NCI-H1436 (cell line): ENCODE data around the gene AMD1.
"Not testable (repeated sequence)": the region's sequence is repeated elsewhere in the genome, so short reads cannot be mapped to it uniquely, and the experiment has no call there.

Source experiments
- DNase-seq: peaks from one replicate; lab custom pipeline; 2025; lab: John Stamatoyannopoulos, UW

The AMD1 gene

DNA sequence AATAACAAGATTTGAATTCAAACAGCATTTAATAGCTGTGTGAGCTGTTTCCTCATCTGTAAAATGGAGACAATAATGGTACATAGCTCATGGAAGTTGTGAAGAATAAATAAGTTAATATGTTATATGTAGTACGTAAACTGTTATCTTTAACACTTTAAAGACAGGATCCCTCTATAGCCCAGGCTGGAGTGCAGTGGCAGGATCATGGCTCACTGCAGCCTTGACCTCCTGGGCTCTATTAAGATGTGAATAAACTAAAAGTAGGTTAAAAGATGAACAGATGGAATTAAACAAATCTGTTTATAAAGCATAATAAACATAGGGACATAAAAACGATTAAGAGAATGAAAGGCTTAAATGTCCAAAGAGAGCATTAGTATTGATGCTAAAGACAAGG, 3.0 kb downstream of the AMD1 start:
- DNase-seq: no peak

DNA sequence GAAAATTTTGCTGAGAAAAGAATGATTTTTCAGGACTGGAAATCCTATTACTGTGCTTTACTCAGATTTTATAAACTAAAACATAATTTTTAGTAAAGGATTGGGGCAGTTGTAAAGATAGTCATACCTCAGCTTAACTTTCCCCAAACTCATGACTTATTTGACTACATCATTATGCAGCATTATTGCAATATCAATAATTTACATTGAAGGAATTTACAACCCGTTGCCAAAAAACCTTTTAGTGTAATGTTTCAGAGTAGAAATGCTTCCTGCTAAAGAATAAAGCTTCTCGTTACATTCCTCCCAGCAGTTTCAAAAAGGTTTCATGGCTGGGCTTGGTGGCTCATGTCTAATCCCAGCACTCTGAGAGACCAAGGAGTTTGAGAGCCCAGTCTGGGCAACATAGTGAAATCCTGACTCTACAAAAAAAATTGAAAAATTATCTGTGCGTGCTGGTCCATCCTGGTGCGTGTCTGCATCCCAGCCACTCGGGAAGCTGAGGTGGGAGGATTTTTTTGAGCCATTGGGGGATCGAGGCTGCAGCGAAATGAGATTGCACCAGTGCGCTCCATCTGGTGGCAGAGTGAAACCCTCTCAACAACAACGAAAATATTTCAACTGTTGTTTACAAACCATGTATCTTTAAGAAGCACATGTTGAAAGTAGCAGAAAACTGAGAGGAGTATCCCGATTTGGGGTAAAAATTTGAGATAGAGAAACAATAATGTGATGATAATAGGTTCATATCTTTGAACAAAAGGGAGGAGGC, 4.4 kb downstream of the AMD1 start:
- DNase-seq: no peak

DNA sequence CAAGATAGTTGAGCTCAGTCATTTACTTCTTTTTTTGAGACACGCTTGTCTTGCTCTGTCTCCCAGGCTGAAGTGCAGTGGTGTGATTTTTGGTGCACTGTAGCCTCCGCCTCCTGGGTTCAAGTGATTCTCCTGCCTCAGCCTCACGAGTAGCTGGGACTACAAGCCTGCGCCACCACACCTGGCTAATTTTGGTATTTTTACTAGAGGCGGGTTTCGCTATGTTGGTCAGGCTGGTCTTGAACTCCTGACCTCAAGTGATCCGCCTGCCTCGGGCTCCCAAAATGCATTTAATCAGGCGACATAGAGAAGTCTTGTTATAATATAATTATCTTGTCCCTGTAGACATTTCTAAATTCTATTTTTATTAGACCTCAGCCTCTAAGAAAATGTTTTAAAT, 6.1 kb downstream of the AMD1 start:
- DNase-seq: no peak

DNA sequence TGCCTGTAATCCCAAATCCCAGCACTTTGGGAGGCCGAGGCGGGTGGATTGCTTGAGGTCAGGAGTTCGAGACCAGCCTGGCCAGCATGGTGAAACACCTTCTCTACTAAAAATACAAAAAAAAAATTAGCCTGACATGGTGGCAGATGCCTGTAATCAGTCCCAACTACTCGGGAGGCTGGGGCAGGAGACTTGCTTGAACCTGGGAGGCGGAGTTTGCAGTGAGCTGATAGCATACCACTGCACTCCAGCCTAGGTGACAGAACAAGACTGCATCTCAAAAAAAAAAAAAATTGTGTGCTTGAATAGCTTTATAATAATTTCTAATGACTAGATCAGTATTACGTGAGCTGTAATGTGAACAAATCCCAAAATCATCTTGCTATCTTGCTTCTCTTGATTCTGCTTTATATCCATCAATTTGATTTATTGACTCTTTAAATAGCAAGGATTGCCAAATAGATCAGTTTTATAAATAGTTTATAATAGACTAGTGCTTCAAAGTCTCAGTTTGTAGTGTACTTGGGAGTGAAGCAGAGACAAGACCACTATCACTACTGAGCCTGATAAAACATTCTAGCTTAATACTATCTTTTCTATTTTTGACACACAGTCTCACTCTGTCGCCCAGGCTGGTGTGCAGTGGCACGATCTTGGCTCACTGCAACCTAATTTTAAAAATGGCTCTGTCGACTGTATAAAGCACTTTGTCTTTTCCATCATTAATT, 7.1 kb downstream of the AMD1 start:
- no peak for DNase-seq

DNA sequence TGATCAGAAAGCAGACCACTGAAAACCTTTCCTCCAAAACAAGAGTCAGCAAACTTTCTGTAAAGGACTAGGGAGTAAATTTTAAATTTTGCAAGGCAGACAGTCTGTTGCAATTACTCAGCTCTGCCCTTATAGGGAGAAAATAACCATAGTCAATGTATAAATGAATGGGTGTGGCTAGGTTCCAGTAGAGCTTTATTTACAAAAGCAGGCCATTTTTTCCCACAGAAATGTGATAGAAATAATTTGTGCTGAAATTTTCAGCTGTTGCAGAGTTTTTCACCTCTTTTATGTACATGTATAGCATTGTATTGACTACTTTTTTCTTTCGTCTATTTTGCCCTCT, 7.7 kb downstream of the AMD1 start:
- no peak for DNase-seq

DNA sequence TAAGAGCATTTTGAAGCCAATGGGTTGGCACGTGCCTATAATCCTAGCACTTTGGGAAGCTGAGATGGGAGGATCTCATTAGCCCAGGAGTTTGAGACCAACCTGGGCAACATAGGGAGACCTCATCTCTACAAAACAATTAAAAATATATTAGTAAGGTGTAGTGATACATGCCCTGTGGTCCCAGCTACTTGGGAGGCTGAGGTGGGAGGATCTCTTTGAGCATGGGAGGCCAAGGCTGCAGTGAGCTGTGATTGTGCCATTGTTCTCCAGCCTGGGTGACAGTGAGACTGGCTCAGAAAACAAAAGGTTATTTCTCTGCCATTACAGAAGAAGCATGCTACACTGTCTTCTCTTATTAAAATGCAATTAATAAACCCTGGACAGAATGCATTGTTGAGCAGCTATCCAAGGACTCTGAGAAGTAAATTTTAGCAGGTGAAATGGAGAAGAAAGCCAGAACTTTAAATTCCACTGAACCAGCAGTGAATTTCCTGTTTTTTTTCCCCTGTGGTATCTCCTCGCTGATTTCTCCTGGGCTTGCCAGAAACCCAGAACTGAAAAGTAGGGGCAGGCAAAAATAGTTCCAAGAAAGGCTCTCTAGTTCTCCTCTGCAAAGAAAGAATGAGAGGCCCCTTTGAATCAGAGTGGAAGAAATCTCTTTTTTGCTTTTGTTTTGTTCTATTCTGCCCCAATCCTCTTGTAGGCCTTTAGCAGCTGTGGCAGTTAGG, 8.4 kb downstream of the AMD1 start:
- DNase-seq: no peak

DNA sequence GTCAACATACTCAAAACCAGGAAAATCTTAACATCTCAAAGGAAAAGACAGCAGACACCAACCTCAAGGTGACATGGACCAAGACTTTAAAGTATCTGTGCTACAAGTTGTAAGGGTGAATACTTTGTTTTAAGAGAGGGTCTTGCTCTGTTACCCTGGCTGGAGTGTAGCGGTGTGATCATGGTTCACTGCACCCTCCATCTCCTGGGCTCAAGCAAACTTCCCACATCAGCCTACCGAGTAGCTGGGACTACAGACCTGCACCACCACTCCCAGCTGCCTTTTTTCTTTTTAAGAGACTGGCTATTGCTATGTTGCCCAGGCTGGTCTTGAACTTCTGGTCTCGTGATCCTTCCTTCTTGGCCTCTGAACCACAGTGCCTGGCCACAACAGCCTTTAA, 9.7 kb downstream of the AMD1 start:
- no peak for DNase-seq

DNA sequence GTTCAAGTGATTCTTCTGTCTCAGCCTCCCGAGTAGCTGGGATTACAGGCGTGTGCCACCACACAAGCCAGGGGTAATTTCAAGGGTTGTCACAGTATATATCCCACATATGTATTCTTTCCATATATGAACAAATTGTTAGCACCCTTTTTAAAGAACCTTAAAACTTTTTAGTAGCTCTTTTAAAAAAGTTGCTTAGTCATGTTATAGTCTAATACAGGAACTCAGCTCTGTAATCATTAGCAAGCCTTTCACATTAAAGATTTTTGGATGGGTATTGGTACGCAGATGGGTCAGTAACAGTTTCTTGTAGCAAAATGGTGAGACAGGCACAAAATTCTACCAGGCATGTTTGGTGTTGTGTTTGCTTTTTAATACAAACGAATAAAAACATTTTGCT, 10.9 kb downstream of the AMD1 start:
- no peak for DNase-seq

DNA sequence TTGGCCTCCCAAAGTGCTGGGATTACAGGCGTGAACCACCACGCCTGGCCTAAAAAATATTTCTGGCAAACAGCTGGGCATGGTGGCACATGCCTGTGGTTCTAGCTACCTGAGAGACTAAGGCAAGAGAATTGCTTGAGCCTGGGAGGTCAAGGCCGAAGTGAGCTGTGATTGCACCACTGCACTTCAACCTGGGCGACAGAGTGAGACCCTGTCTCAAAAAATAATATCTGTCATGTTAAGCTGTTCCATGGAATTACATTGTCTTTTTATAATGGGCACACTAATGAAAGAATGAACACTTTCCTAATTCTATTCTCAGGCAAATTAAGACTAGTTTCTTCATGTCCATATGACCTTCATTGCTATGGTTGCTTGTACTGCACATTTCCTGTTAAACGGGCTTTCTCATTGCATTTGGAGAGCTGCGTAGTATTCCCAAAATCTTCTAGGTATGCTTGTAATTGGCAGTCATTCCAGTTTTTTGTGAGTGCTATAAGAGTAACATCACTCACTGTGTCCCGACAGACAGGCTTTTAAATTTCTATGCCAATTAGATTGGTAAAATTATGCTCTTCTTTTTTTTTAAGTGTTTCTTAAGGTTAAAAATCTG, 12.1 kb downstream of the AMD1 start:
- no peak for DNase-seq

DNA sequence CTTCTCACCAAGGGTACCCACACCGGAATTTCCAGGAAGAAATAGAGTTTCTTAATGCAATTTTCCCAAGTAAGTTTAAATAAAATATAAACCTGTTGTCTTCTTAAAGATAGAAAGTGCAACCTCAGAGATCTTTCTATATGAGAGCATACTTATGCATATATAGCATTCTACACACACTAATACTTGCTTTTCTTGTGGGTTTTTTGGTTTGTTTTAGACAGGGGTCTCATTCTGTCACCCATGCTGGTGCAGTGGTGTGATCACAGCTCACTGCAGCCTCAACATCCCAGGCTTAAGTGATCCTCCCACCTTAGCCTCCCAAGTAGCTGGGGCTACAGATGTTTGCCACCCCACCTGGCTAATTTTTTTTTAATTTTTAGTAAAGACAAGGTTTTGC, 15.7 kb downstream of the AMD1 start:
- DNase-seq: no peak

DNA sequence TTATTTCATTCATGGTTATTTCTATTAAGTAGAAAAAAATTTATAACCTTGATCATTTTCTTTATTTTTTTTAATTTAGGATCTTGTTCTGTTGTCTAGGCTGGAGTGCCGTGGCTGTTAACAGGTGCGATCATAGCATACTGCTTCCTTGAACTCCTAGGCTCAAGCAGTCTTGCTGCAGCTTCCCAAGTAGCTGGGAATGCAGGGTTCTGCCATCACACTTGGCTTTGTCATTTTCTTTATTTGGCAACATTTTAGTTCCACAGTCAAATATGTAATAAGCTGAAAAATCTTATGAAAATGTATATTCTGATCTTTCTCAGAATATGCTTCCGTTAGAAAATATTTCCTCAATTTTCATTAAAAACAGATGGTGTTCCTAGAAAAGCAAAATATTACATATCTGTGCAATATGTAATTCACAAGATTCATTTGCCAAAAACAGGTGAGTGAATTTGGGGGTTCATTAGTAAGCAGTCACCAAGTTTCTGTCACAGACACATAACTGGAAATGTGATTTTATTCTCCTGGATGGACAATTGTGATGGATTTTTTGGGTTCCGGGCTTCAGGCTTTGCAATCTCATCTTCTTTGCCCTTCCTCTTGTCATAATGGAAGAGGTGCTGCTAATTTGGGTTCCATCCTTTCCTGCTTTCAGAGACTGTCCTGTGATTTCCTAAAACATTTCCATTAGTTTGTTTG, 21.5 kb downstream of the AMD1 start:
- DNase-seq: no peak

DNA sequence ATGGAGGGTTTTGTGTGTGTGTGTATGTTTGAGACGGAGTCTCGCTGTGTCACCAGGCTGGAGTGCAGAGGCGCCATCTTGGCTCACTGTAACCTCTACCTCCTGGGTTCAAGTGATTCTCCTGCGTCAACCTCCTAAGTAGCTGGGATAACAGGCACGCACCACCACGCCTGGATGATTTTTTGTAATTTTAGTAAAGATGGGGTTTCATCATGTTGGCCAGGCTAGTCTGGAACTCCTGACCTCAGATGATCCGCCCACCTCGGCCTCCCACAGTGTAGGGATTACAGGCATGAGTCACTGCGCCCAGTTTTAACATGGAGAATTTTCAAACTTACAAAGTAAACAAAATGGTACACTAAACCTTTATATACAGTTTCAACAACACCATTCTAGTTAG, 22.8 kb downstream of the AMD1 start:
- DNase-seq: no peak

DNA sequence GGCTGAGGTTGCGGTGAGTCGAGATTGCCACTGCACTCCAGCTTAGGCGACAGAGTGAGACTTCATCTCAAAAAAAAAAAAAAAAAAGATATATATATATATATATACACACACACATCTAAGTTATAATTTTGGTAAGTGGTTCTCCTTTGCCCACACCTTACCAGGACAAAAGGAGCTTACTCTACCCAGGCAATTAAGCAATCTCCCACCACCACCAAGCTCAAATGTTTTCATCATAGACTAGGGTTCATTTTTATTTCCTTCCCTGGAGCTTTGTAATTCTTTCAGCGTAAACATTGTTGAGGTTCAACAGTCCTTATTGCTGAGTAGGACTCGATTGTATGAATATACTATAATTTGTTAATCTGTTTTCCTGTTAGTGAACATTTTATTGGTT, 23.5 kb downstream of the AMD1 start:
- no peak for DNase-seq

DNA sequence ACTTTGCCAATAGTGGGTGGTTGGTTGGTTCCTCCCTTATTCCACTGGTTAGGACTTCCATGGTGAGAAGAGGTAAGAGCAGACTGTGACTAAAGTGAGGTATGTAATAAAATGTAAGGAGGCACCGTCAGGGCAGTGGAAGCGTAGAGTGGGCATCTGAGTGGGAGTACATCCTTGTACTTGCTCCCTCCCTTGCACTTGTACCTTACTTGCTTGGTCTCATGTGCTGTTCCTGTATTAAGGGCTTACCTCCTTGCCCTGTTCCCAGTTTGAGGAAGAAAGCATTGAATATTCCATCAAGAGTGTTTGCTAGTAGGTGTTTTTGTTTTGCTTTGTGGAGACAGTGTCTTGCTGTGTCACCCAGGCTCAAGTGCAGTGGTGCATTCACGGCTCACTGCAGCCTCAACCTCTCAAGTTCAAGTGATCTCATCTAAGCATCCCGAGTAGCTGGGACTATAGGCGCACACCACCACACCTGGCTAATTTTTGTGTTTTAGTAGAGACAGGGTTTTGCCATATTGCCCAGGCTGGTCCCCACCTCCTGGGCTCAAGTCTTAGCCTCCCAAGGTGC, 25.5 kb downstream of the AMD1 start:
- no peak for DNase-seq

DNA sequence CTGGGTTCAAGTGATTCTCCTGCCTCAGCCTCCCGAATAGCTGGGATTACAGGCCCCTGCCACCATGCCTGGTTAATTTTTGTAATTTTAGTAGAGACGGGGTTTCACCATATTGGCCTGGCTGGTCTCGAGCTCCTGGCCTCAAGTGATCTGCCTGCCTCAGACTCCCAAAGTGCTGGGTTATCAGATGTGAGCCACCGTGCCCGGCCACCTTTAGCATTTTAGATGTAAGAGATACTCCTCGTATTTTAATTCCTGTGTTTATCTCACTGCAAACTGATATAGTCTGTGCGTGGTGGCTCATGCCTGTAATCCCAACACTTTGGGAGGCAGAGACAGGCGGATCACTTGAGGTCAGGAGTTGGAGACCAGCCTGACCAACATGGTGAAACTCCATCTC, 27.0 kb downstream of the AMD1 start:
- not testable (repeated sequence) for DNase-seq

DNA sequence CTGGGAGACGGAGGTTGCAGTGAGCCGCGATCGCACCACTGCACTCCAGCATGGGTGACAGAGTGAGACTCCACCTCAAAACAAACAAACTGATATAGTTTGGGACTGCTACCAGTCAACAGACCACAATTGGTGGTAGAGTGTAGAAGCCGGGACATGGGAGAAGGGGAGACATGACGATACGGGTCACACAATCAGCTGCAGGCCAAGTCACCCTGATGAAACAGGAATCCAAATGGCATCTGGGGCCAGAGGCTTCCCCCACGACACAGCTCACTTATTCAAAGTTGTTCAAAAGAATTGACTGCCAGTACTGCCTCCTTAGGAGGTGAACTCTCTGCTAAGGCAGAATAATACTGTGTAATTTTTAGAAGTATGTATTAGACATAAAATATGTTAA, 27.5 kb downstream of the AMD1 start:
- no peak for DNase-seq

DNA sequence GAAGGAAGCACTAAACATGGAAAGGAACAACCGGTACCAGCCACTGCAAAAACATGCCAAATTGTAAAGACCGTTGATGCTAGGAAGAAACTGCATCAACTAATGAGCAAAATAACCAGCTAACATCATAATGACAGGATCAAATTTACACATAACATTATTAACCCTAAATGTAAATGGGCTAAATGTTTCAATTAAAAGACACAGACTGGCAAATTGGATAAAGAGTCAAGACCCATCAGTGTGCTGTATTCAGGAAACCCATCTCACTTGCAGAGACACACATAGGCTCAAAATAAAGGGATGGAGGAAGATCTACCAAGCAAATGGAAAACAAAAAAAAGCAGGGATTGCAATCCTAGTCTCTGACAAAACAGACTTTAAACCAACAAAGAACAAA, 31.7 kb downstream of the AMD1 start:
- DNase-seq: not testable (repeated sequence)

DNA sequence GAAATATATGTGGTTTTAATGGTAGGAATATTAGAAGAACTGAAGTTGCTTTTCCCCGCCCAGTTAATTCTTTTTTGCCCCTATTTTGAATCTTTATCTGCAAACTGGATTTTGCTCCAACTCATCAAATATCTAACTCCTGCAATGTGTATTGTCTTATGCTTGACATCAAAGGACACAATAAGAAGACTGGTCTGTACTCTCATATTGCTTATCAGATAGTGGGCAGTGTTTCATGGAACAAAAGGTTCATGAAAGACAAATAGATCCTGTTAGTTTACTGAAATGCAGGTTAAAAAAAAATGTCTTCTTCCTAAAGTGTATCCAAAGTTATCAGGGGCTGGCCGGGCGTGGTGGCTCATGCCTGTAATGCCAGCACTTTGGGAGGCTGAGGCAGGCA, 56.2 kb downstream of the AMD1 start:
- DNase-seq: no peak

DNA sequence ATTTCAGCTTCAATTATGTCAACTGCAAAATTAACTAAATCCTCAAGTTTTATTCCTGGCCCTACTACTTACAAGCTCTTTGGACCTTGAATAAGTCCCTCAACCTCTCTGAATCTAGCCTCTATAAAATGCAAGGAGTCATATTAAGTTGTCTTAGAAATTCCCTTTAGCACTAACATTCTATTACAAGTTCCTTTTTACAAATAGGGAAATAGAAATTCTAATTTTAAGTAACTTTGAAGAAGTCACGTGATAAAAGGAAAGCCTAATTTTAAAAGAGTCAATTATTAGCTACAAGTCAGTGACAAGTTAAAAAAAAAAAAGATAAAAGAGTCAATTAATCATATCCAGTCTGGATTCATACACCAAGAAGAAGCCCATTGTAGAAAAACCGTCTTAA, 59.3 kb downstream of the AMD1 start:
- no peak for DNase-seq

DNA sequence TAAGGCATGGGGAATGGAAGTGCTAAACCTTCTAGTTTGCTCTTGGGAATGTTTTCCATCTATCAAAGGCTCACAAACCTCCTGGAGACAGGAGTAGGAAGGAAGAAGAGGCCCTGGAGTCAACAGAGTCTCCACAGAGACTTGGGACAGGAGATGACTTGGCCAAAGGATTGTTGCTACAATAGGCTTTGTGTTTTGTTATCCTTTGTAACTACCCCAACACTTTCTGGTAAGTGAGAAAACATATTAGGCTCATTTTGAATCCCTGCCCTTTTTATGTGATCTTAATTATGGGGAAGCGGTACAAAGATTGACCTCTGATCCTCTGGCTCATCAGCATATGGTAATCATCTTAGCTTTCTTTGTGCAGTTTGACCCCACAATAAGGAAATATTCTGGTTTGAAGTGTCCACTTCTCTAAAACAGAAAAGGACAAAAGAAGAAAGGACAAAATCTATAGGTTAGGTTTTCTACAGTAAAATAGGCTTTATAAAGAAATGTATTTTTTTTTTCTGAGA, 59.9 kb downstream of the AMD1 start:
- no peak for DNase-seq

DNA sequence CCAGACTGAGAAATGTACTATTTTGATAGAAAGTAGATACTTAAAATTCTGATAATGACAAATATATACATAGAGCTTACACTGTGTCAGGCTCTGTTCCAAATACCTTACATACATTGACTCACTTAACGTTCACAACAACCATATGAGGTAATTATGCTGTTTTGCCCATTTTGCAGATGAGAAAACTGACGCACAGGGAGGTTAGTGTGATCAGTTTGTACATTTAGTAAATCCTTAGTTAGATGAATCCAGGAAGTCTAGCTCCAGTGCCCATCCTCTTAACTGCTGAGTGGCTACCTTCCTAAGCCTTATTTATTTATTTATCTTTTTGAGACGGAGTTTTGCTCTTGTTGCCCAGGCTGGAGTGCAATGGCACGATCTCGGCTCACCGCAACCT, 60.6 kb downstream of the AMD1 start:
- no peak for DNase-seq

DNA sequence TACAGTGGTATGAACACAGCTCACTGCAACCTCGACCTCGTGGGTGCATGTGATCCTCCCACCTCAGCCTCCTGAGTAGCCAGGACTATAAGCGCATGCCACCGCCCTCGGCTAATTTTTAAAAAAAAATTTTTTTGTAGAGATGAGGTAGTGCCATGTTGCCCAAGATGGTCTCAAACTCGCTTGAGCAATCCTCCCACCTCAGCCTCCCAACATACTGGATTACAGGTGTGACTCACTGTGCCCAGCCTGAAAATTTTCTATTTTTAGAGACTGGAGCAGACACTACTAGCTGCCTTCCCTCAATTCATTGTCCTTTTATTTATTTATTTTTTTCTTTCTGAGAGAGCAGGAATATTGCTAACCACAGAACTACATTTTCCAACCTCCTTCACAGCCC, 63.6 kb downstream of the AMD1 start:
- DNase-seq: no peak
